PC-9 (cell line): Measurements from ENCODE around the gene PMPCA.

ENCODE experiments used
- CTCF ChIP-seq: fragments of 200-600 bp; sonication (generic); conservative IDR thresholded peaks from 2 replicates; pipeline ENCODE4 v1.6.1; 2017; ENCODE audit warnings: mixed run types, antibody characterized with exemption, mild to moderate bottlenecking, moderate library complexity
- EZH2 ChIP-seq: fragments of 200-600 bp; sonication (generic); IDR thresholded peaks from 2 replicates; pipeline ENCODE4 v1.8.0; 2017; ENCODE audit warnings: antibody characterized with exemption, low read depth

GRCh38 chr9:136429683-136430491 lies 19.4 kb downstream of the PMPCA start:
- TF ChIP-seq CTCF, result no peak
- TF ChIP-seq EZH2, result no peak
